ENCODE data around the gene ZNF862.

Gene ZNF862

GRCh38 chr7:149817301-149817771, 20.8 kb upstream of the ZNF862 start:
- H3K4me1 Mint-ChIP-seq (ENCODE audit: low read depth), result peaks cover 4% of the 10 kb centered on the region
- H3K36me3 Mint-ChIP-seq, result no peaks in the 10 kb centered on the region
- no peak overlapping the region for H3K27ac Mint-ChIP-seq
- H3K27me3 Mint-ChIP-seq, result no peaks in the 10 kb centered on the region
- no peaks in the 10 kb centered on the region for H3K9me3 Mint-ChIP-seq (ENCODE audit: low read depth)
- no peak overlapping the region for H3K4me3 Mint-ChIP-seq

- H3K27me3 Mint-ChIP-seq, result no peaks in the 10 kb centered on the region
- H3K4me1 Mint-ChIP-seq (ENCODE audit: low read depth), result peaks cover 4% of the 10 kb centered on the region
- H3K9me3 Mint-ChIP-seq (ENCODE audit: low read depth), result no peaks in the 10 kb centered on the region
- H3K36me3 Mint-ChIP-seq, result no peaks in the 10 kb centered on the region
- no peak overlapping the region for H3K4me3 Mint-ChIP-seq
- H3K27ac Mint-ChIP-seq, result no peak overlapping the region
These were observed 20.2 kb upstream of the ZNF862 start for GRCh38 chr7:149817836-149818535.

- Mint-ChIP-seq H3K9me3 (ENCODE audit: low read depth) (no peaks in the 10 kb centered on the region), H3K27ac (no peak overlapping the region), H3K4me3 (no peak overlapping the region), H3K27me3 (no peaks in the 10 kb centered on the region), H3K4me1 (ENCODE audit: low read depth) (peaks cover under 1% of the 10 kb centered on the region), H3K36me3 (no peaks in the 10 kb centered on the region)
These were observed 19.7 kb upstream of the ZNF862 start for GRCh38 chr7:149818536-149818840.

GRCh38 chr7:149819141-149819960, 18.8 kb upstream of the ZNF862 start:
- Mint-ChIP-seq H3K27me3 (no peaks in the 10 kb centered on the region), H3K4me3 (no peak overlapping the region), H3K4me1 (ENCODE audit: low read depth) (no peaks in the 10 kb centered on the region), H3K9me3 (ENCODE audit: low read depth) (no peaks in the 10 kb centered on the region), H3K36me3 (no peaks in the 10 kb centered on the region), H3K27ac (no peak overlapping the region)

- H3K27ac Mint-ChIP-seq, result no peak overlapping the region
- no peaks in the 10 kb centered on the region for H3K9me3 Mint-ChIP-seq (ENCODE audit: low read depth)
- H3K27me3 Mint-ChIP-seq, result no peaks in the 10 kb centered on the region
These were observed 18.2 kb upstream of the ZNF862 start for GRCh38 chr7:149819961-149820340.

GRCh38 chr7:149820622-149821190, 17.5 kb upstream of the ZNF862 start:
- Mint-ChIP-seq H3K27me3 (no peaks in the 10 kb centered on the region), H3K27ac (no peak overlapping the region), H3K36me3 (no peaks in the 10 kb centered on the region), H3K4me3 (no peak overlapping the region), H3K9me3 (ENCODE audit: low read depth) (no peaks in the 10 kb centered on the region), H3K4me1 (ENCODE audit: low read depth) (no peaks in the 10 kb centered on the region)

More at GRCh38 chr7:149819961-149820340, 18.2 kb upstream of the ZNF862 start:
- Mint-ChIP-seq H3K36me3 (no peaks in the 10 kb centered on the region), H3K4me3 (no peak overlapping the region), H3K4me1 (ENCODE audit: low read depth) (no peaks in the 10 kb centered on the region)

GRCh38 chr7:149821191-149822148, 16.7 kb upstream of the ZNF862 start:
- H3K27ac Mint-ChIP-seq, result no peak overlapping the region
- no peaks in the 10 kb centered on the region for H3K27me3 Mint-ChIP-seq
- no peak overlapping the region for H3K4me3 Mint-ChIP-seq
- H3K9me3 Mint-ChIP-seq (ENCODE audit: low read depth), result no peaks in the 10 kb centered on the region
- no peaks in the 10 kb centered on the region for H3K4me1 Mint-ChIP-seq (ENCODE audit: low read depth)
- no peaks in the 10 kb centered on the region for H3K36me3 Mint-ChIP-seq

- Mint-ChIP-seq H3K9me3 (ENCODE audit: low read depth) (no peaks in the 10 kb centered on the region), H3K27ac (no peak overlapping the region), H3K27me3 (no peaks in the 10 kb centered on the region), H3K4me1 (ENCODE audit: low read depth) (peaks cover 7% of the 10 kb centered on the region), H3K4me3 (no peak overlapping the region), H3K36me3 (no peaks in the 10 kb centered on the region)
These were observed 15.7 kb upstream of the ZNF862 start for GRCh38 chr7:149822353-149822943.

GRCh38 chr7:149823191-149823630, 15.0 kb upstream of the ZNF862 start:
- Mint-ChIP-seq H3K27ac (no peak overlapping the region), H3K36me3 (no peaks in the 10 kb centered on the region), H3K27me3 (no peaks in the 10 kb centered on the region), H3K4me1 (ENCODE audit: low read depth) (peaks cover 11% of the 10 kb centered on the region), H3K9me3 (ENCODE audit: low read depth) (no peaks in the 10 kb centered on the region), H3K4me3 (no peak overlapping the region)

GRCh38 chr7:149823631-149824199, 14.5 kb upstream of the ZNF862 start:
- no peaks in the 10 kb centered on the region for H3K36me3 Mint-ChIP-seq
- H3K4me1 Mint-ChIP-seq (ENCODE audit: low read depth), result peaks cover 11% of the 10 kb centered on the region
- no peak overlapping the region for H3K27ac Mint-ChIP-seq
- no peak overlapping the region for H3K4me3 Mint-ChIP-seq
- no peaks in the 10 kb centered on the region for H3K9me3 Mint-ChIP-seq (ENCODE audit: low read depth)
- no peaks in the 10 kb centered on the region for H3K27me3 Mint-ChIP-seq

- no peaks in the 10 kb centered on the region for H3K9me3 Mint-ChIP-seq (ENCODE audit: low read depth)
- no peaks in the 10 kb centered on the region for H3K36me3 Mint-ChIP-seq
- no peak overlapping the region for H3K27ac Mint-ChIP-seq
- no peak overlapping the region for H3K4me3 Mint-ChIP-seq
- no peaks in the 10 kb centered on the region for H3K27me3 Mint-ChIP-seq
- H3K4me1 Mint-ChIP-seq (ENCODE audit: low read depth), result peaks cover 11% of the 10 kb centered on the region
These were observed 13.9 kb upstream of the ZNF862 start for GRCh38 chr7:149824301-149824741.

GRCh38 chr7:149824748-149825566, 13.2 kb upstream of the ZNF862 start:
- H3K27ac Mint-ChIP-seq, result no peak overlapping the region
- H3K4me3 Mint-ChIP-seq, result no peak overlapping the region
- H3K36me3 Mint-ChIP-seq, result no peaks in the 10 kb centered on the region
- peaks cover 11% of the 10 kb centered on the region for H3K4me1 Mint-ChIP-seq (ENCODE audit: low read depth)
- no peaks in the 10 kb centered on the region for H3K27me3 Mint-ChIP-seq
- H3K9me3 Mint-ChIP-seq (ENCODE audit: low read depth), result no peaks in the 10 kb centered on the region

- no peaks in the 10 kb centered on the region for H3K9me3 Mint-ChIP-seq (ENCODE audit: low read depth)
- peaks cover 11% of the 10 kb centered on the region for H3K4me1 Mint-ChIP-seq (ENCODE audit: low read depth)
- H3K27ac Mint-ChIP-seq, result no peak overlapping the region
- H3K36me3 Mint-ChIP-seq, result no peaks in the 10 kb centered on the region
- H3K4me3 Mint-ChIP-seq, result no peak overlapping the region
- H3K27me3 Mint-ChIP-seq, result no peaks in the 10 kb centered on the region
These were observed 12.4 kb upstream of the ZNF862 start for GRCh38 chr7:149825567-149826343.
